ENCODE results near the gene MIPOL1.

DNA sequence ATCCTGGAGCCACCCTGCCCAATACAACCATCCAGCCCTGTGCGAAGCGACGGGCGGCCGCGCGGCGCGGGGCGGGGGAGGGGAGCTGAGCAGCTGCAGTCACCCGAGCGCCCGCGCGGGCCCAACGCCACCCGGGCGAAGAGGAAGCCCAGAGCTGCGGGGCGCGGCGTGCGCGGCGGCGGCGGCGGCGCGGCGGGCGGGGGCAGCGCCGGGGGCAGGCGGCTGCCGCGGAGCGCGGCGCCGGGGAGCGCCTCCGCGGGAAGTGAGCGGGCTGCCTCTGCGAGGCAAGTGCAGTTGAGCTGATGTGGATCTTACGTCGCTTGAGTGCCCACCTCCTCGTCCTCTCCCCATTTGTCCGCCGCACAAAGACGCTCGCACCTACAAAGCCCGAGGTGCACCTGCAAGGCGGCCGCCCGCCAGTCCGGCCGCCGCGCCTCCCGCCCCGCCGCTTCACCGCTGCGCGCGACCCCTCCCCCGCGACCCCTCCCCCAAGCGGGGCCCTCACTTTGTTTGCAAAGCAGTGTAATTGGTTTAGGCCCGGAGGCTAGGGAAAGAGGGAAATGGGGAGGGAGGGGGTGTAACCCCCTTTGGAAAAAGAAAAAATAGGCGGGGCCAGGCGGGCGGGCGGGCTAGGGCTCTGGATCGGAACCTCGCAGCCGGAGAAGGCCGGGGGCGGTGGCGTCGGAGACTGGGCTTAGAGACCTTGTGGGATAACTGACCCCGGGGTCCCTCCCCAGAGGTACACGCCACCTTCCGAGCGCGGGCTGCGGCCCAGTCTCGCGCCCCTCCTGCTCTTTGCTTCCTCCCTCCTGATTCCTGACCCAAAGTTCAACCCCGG, 397.5 kb downstream of the MIPOL1 start, which contains the start of the genes FOXA1 and TTC6:
- TF ChIP-seq POLR2A (IDR thresholded peaks at IDR 0.05; ENCODE audit: low read depth, low read length), result no peak
- TF ChIP-seq, protein P1, sequence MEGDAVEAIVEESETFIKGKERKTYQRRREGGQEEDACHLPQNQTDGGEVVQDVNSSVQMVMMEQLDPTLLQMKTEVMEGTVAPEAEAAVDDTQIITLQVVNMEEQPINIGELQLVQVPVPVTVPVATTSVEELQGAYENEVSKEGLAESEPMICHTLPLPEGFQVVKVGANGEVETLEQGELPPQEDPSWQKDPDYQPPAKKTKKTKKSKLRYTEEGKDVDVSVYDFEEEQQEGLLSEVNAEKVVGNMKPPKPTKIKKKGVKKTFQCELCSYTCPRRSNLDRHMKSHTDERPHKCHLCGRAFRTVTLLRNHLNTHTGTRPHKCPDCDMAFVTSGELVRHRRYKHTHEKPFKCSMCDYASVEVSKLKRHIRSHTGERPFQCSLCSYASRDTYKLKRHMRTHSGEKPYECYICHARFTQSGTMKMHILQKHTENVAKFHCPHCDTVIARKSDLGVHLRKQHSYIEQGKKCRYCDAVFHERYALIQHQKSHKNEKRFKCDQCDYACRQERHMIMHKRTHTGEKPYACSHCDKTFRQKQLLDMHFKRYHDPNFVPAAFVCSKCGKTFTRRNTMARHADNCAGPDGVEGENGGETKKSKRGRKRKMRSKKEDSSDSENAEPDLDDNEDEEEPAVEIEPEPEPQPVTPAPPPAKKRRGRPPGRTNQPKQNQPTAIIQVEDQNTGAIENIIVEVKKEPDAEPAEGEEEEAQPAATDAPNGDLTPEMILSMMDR (conservative IDR thresholded peaks at IDR 0.05; ENCODE audit: low read depth, low read length), result no peak
- no peak for TF ChIP-seq MAFK (IDR thresholded peaks at IDR 0.05; ENCODE audit: low read depth, low read length)
- no peak for TF ChIP-seq SMC3 (IDR thresholded peaks at IDR 0.05; ENCODE audit: low read depth, low read length)
- TF ChIP-seq FOS (IDR thresholded peaks at IDR 0.05; ENCODE audit: low read depth, low read length), result no peak
- no peak for TF ChIP-seq RAD21 (IDR thresholded peaks at IDR 0.05; ENCODE audit: low read length)
- no peak for TF ChIP-seq MXI1 (IDR thresholded peaks at IDR 0.05; ENCODE audit: borderline replicate concordance, low read depth, low read length)
- no peak for TF ChIP-seq CHD1 (IDR thresholded peaks at IDR 0.05; ENCODE audit: low read depth, low read length)
- no peak for TF ChIP-seq CEBPB (IDR thresholded peaks at IDR 0.05; ENCODE audit: low read depth, low read length)
- no peak for TF ChIP-seq RFX5 (IDR thresholded peaks at IDR 0.05; ENCODE audit: low read depth, low read length)
- TF ChIP-seq RCOR1 (IDR thresholded peaks at IDR 0.05; ENCODE audit: insufficient replicate concordance, low read length), result no peak
- TF ChIP-seq NFE2L2 (IDR thresholded peaks at IDR 0.05; ENCODE audit: low read depth, low read length), result no peak
- TF ChIP-seq, protein P2, sequence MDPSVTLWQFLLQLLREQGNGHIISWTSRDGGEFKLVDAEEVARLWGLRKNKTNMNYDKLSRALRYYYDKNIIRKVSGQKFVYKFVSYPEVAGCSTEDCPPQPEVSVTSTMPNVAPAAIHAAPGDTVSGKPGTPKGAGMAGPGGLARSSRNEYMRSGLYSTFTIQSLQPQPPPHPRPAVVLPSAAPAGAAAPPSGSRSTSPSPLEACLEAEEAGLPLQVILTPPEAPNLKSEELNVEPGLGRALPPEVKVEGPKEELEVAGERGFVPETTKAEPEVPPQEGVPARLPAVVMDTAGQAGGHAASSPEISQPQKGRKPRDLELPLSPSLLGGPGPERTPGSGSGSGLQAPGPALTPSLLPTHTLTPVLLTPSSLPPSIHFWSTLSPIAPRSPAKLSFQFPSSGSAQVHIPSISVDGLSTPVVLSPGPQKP (IDR thresholded peaks at IDR 0.05; ENCODE audit: borderline replicate concordance, low read depth, low read length), result no peak
